Neuronal stem cell (in vitro differentiated cells): ENCODE data around the gene SMC1B.

Experiments
- DNase-seq: peaks from one replicate; pipeline ENCODE4 v3.0.0-alpha.2; 2013; ENCODE audit warnings: low spot score
- H2AFZ ChIP-seq: one replicate; pipeline ENCODE4 v1.6.1; 2013; ENCODE audit warnings: mild to moderate bottlenecking, low read length, inconsistent platforms
- H2AK5ac ChIP-seq: 2 replicates; pipeline ENCODE4 v1.6.1; 2013; ENCODE audit warnings: low read depth, mild to moderate bottlenecking, inconsistent platforms, low read length, moderate library complexity, mixed read lengths
- H2BK120ac ChIP-seq: 2 replicates; pipeline ENCODE4 v1.6.1; 2013; ENCODE audit warnings: low read depth, mild to moderate bottlenecking, inconsistent platforms, low read length, moderate library complexity, mixed read lengths
- H2BK12ac ChIP-seq: one replicate; pipeline ENCODE4 v1.6.1; 2013; ENCODE audit warnings: low read length, inconsistent platforms
- H2BK15ac ChIP-seq: 2 replicates; pipeline ENCODE4 v1.6.1; 2013; ENCODE audit warnings: mild to moderate bottlenecking, low read length, inconsistent platforms, mixed read lengths
- H2BK5ac ChIP-seq: one replicate; pipeline ENCODE4 v1.6.1; 2013; ENCODE audit warnings: inconsistent platforms, mild to moderate bottlenecking, low read length, moderate library complexity
- H3K14ac ChIP-seq: one replicate; pipeline ENCODE4 v1.6.1; 2013; ENCODE audit warnings: low read length, inconsistent platforms
- H3K18ac ChIP-seq: 2 replicates; pipeline ENCODE4 v1.6.1; 2013; ENCODE audit warnings: low read length, inconsistent platforms
- H3K23ac ChIP-seq: 2 replicates; pipeline ENCODE4 v1.6.1; 2013; ENCODE audit warnings: low read depth, mild to moderate bottlenecking, mixed read lengths, low read length, inconsistent platforms; ENCODE audit not compliant: poor library complexity
- H3K27ac ChIP-seq: replicated peaks from 3 replicates; pipeline ENCODE4 v1.5.1; 2013; ENCODE audit warnings: low read length, inconsistent platforms
- H3K27me3 ChIP-seq, 3 experiments: 2 replicates each; pipeline ENCODE4 v1.6.1; 2013; ENCODE audit warnings: low read length in 3 of 3, mild to moderate bottlenecking in 2 of 3, inconsistent platforms in 1 of 3, low read depth in 1 of 3, mixed read lengths in 1 of 3, moderate library complexity in 1 of 3; ENCODE audit not compliant: control insufficient read depth in 3 of 3, insufficient read depth in 3 of 3
- H3K36me3 ChIP-seq, 2 donors: replicated peaks in 1 of 2; 2 replicates each; pipeline ENCODE4 v1.6.1; 2013; ENCODE audit warnings: low read length in 2 of 2; ENCODE audit not compliant: control insufficient read depth in 2 of 2, insufficient read depth in 2 of 2
- H3K4ac ChIP-seq: 2 replicates; pipeline ENCODE4 v1.6.1; 2013; ENCODE audit warnings: inconsistent platforms, mild to moderate bottlenecking, low read length, moderate library complexity
- H3K4me1 ChIP-seq, 2 donors: 1 replicate in 1 of 2; 2 replicates in 1 of 2; pipeline ENCODE4 v1.6.1; 2013; ENCODE audit warnings: low read length in 2 of 2, low read depth in 1 of 2; ENCODE audit not compliant: control insufficient read depth in 2 of 2, insufficient read depth in 1 of 2
- H3K4me2 ChIP-seq: one replicate; pipeline ENCODE4 v1.6.1; 2013; ENCODE audit warnings: mild to moderate bottlenecking, low read length, inconsistent platforms; ENCODE audit not compliant: insufficient read depth, poor library complexity, severe bottlenecking
- H3K4me3 ChIP-seq, 2 donors: 2 replicates each; pipeline ENCODE4 v1.5.1; 2013; ENCODE audit warnings: low read length in 2 of 2, mild to moderate bottlenecking in 2 of 2, inconsistent platforms in 1 of 2, moderate library complexity in 1 of 2
- H3K79me1 ChIP-seq: one replicate; pipeline ENCODE4 v1.6.1; 2013; ENCODE audit warnings: low read depth, mild to moderate bottlenecking, inconsistent platforms, low read length, moderate library complexity
- H3K9ac ChIP-seq: one replicate; pipeline ENCODE4 v1.6.1; 2013; ENCODE audit warnings: mild to moderate bottlenecking, low read depth, low read length, inconsistent platforms; ENCODE audit not compliant: poor library complexity
- H3K9me3 ChIP-seq, 2 donors: replicated peaks in 1 of 2; 2 replicates each; pipeline versions ENCODE3 to v1.6.1; 2013; ENCODE audit warnings: low read length in 2 of 2, mild to moderate bottlenecking in 2 of 2, inconsistent platforms in 1 of 2, low read depth in 1 of 2, mixed read lengths in 1 of 2, moderate library complexity in 1 of 2; ENCODE audit not compliant: control insufficient read depth in 2 of 2, insufficient read depth in 1 of 2
- H4K8ac ChIP-seq: one replicate; pipeline ENCODE4 v1.6.1; 2013; ENCODE audit warnings: low read depth, mild to moderate bottlenecking, inconsistent platforms, low read length, moderate library complexity
- H4K91ac ChIP-seq: one replicate; pipeline ENCODE4 v1.6.1; 2013; ENCODE audit warnings: low read length, low read depth, mild to moderate bottlenecking, inconsistent platforms; ENCODE audit not compliant: poor library complexity
- whole genome bisulfite sequencing, 2 donors: extraction: QIAGEN DNeasy Blood & Tissue Kit; methylation state at CpG; one replicate each; pipeline ENCODE4 v1.1.7; 2013; ENCODE audit warnings: missing lambda C conversion rate in 2 of 2, mixed read lengths in 1 of 2; ENCODE audit not compliant: insufficient read length in 2 of 2, insufficient replicate concordance in 1 of 2; ENCODE audit errors: extremely low coverage in 2 of 2; 5-methylcytosine and 5-hydroxymethylcytosine counted together

Gene SMC1B

GRCh38 chr22:45308391-45308956 lies 104.9 kb downstream of the SMC1B start:
- H3K27ac ChIP-seq, result no peak overlapping the region
- no peak overlapping the region for H4K91ac ChIP-seq
- peaks cover 15 to 20% of the 10 kb centered on the region in 2 donors for H3K4me1 ChIP-seq
- H2BK12ac ChIP-seq, result no peak overlapping the region
- peaks cover 0 to 6% (median 0%) of the 10 kb centered on the region in 3 experiments for H3K27me3 ChIP-seq
- H3K4me3 ChIP-seq, result no peak overlapping the region
- no peak overlapping the region for H2BK120ac ChIP-seq
- no CpG with 5 or more reads among the region's 6 CpGs for WGBS, 2 donors
- no peak overlapping the region for H3K4me2 ChIP-seq
- H3K9ac ChIP-seq, result no peak overlapping the region
- H3K14ac ChIP-seq, result peak overlapping the region; percentile 75
- H3K18ac ChIP-seq, result peak overlapping the region; percentile 27
- peaks cover 0 to 2% of the 10 kb centered on the region in 2 donors for H3K36me3 ChIP-seq
- no peak overlapping the region for H3K23ac ChIP-seq
- peaks cover 4% of the 10 kb centered on the region for H3K79me1 ChIP-seq
- H2AFZ ChIP-seq, result peak overlapping the region; percentile 91
- DNase-seq, result no peak
- H3K9me3 ChIP-seq, result no peaks in the 10 kb centered on the region
- H2BK5ac ChIP-seq, result no peak overlapping the region
- no peak overlapping the region for H3K4ac ChIP-seq
- no peak overlapping the region for H2AK5ac ChIP-seq
- no peak overlapping the region for H2BK15ac ChIP-seq
- no peak overlapping the region for H4K8ac ChIP-seq

DNA sequence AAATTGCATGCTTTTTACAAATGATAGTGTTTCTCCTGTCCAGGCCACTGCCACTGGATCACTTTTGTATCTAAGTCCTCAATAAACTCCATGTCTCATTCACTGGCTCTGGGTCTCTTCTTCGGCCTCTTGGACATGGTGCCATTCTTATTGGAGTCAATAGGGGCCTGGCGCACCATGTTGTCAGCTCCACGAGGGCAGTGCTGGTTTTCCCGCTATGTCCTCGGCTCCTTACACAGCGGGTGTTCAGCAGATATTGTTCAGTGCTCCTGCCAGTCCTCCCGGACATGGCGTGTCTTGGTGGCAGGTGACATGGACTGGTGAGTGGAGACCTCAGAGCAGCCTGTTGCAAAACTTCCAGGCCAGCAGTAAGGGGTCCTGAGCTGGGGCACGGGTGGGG lies 107.3 kb downstream of the SMC1B start:
- no peak overlapping the region for H3K18ac ChIP-seq
- H2AK5ac ChIP-seq, result no peak overlapping the region
- no CpG with 5 or more reads among the region's 9 CpGs for WGBS, 2 donors
- H4K91ac ChIP-seq, result no peak overlapping the region
- no peak overlapping the region for H3K27ac ChIP-seq
- H2BK5ac ChIP-seq, result no peak overlapping the region
- peaks cover 12 to 16% of the 10 kb centered on the region in 2 donors for H3K4me1 ChIP-seq
- no peaks in the 10 kb centered on the region for H3K36me3 ChIP-seq
- H2BK120ac ChIP-seq, result no peak overlapping the region
- no peak for DNase-seq
- H3K9ac ChIP-seq, result no peak overlapping the region
- no peak overlapping the region for H4K8ac ChIP-seq
- H3K9me3 ChIP-seq, result no peaks in the 10 kb centered on the region
- no peak overlapping the region for H2AFZ ChIP-seq
- no peak overlapping the region for H3K4ac ChIP-seq
- H3K23ac ChIP-seq, result no peak overlapping the region
- H3K79me1 ChIP-seq, result peaks cover 1% of the 10 kb centered on the region
- H2BK15ac ChIP-seq, result no peak overlapping the region
- H2BK12ac ChIP-seq, result no peak overlapping the region
- H3K4me2 ChIP-seq, result no peak overlapping the region
- H3K14ac ChIP-seq, result no peak overlapping the region
- H3K27me3 ChIP-seq, result peaks cover 0 to 6% (median 0%) of the 10 kb centered on the region in 3 experiments
- H3K4me3 ChIP-seq, result no peak overlapping the region

DNA sequence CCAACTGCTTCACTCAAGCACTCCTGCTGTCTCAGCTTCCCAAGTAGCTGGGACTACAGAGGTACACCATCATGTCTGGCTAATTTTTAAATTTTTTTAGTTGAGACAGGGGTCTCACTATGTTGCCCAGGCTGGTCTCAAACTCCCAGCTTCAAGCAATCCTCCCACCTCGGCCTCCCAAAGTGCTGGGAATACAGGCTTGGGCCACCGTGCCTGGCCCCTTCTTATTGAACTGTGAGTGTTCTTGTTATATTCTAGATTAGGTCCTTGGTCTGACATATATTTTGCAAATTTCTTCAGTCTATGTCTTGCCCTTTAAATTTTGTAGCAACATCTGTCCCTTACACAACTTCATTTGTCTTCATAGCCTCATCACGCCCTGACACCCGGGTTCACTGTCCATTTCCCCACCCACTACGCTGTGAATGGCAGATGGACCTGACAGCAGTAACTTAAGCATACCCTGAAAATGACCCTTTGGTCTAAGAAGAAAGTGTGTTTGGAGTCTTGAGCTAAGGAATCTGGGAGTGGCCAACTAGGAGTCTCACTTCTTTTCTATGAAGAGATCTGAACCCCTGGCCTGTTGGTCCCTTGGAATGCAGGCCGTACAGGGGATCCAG lies 107.8 kb downstream of the SMC1B start:
- Histone ChIP-seq H3K9ac (no peak overlapping the region), H2BK5ac (no peak overlapping the region), H3K4me3 (no peak overlapping the region), H3K27ac (no peak overlapping the region), H3K9me3 (no peaks in the 10 kb centered on the region), H2BK120ac (no peak overlapping the region), H3K23ac (no peak overlapping the region), H3K79me1 (no peaks in the 10 kb centered on the region), H3K27me3 (peaks cover 0 to 2% (median 0%) of the 10 kb centered on the region in 3 experiments), H4K91ac (no peak overlapping the region), H3K36me3 (no peaks in the 10 kb centered on the region), H3K4me1 (peaks cover 7 to 10% of the 10 kb centered on the region in 2 donors), H2BK15ac (no peak overlapping the region), H3K14ac (no peak overlapping the region), H2AK5ac (no peak overlapping the region), H3K4me2 (no peak overlapping the region), H2BK12ac (no peak overlapping the region), H3K4ac (no peak overlapping the region), H3K18ac (no peak overlapping the region), H4K8ac (no peak overlapping the region), H2AFZ (no peak overlapping the region)
- DNase-seq, result no peak
- WGBS, 2 donors, result no CpG with 5 or more reads among the region's 6 CpGs

DNA sequence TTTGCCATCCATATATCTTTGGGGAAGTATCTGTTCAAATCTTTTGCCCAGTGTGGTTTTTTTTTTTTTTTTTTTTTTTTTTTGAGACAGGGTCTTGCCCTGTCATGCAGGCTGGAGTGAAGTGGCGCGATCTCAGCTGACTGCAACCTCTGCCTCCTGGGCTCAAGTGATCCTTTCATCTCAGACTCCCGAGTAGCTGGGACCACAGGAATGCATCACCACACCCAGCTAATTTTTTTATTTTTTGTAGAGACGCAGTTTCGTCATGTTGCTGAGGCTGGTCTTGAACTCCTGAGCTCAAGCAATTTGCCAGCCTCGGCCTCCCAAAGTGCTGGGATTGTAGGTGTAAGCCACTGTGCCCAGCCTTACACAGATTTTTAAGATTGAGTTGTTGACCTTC lies 108.4 kb downstream of the SMC1B start:
- H3K9ac ChIP-seq, result no peak overlapping the region
- no peak overlapping the region for H3K23ac ChIP-seq
- H2BK12ac ChIP-seq, result no peak overlapping the region
- H3K4ac ChIP-seq, result no peak overlapping the region
- H3K4me2 ChIP-seq, result no peak overlapping the region
- H3K79me1 ChIP-seq, result no peaks in the 10 kb centered on the region
- H2BK5ac ChIP-seq, result no peak overlapping the region
- no peak for DNase-seq
- no peak overlapping the region for H4K8ac ChIP-seq
- no peak overlapping the region for H3K4me3 ChIP-seq
- H3K36me3 ChIP-seq, result no peaks in the 10 kb centered on the region
- no peak overlapping the region for H2AK5ac ChIP-seq
- H3K4me1 ChIP-seq, result peaks cover 6 to 9% of the 10 kb centered on the region in 2 donors
- no peak overlapping the region for H4K91ac ChIP-seq
- no peak overlapping the region for H2AFZ ChIP-seq
- H2BK120ac ChIP-seq, result no peak overlapping the region
- WGBS, 2 donors, result no CpG with 5 or more reads among the region's 6 CpGs
- peak overlapping the region; percentile 18 for H2BK15ac ChIP-seq
- H3K9me3 ChIP-seq, result no peaks in the 10 kb centered on the region
- no peak overlapping the region for H3K18ac ChIP-seq
- H3K14ac ChIP-seq, result no peak overlapping the region
- H3K27ac ChIP-seq, result no peak overlapping the region
- no peaks in the 10 kb centered on the region for H3K27me3 ChIP-seq
